ENCODE results near the gene TBX6. TPM values are rescaled to one million over a fixed set of nuclear protein-coding genes. Genes with fewer than 3 reads are reported as not detected.

The TBX6 gene
- total and polyA plus RNA-seq, 10 donors = 0.66 to 3.4 (median 1.8) TPM; not detected in 1

GRCh38 chr16:30083216-30084055 lies 8.3 kb downstream of the TBX6 start:
- no peak overlapping the region for H3K27ac ChIP-seq
- WGBS, 5 donors = 90 to 95% (median 94%) methylated on average over 20 to 24 of the region's 24 CpGs
- H3K36me3 ChIP-seq = peaks cover 6 to 86% (median 76%) of the 10 kb centered on the region in 6 donors
- H3K4me3 ChIP-seq = no peak overlapping the region
- no peaks in the 10 kb centered on the region for H3K9me3 ChIP-seq
- H3K4me1 ChIP-seq = peaks cover 0 to 55% (median 20%) of the 10 kb centered on the region in 6 donors
- intact Hi-C loops (cut with DNase I; ENCODE audit: low total_unique reads) = no loop called here
- no peak for DNase-seq
- TF ChIP-seq CTCF (IDR thresholded peaks at IDR 0.05 in 8 of 11, conservative IDR thresholded peaks at IDR 0.05 in 3 of 11) = no peak
- no peak for TF ChIP-seq POLR2A (IDR thresholded peaks at IDR 0.05)
- peak in 2 of 3 donors; percentile 13 to 30 for TF ChIP-seq POLR2AphosphoS5 (IDR thresholded peaks at IDR 0.05)
- H3K27me3 ChIP-seq (replicated peaks in 1 of 7) = no peaks in the 10 kb centered on the region

GRCh38 chr16:30082545-30083090 lies 9.1 kb downstream of the TBX6 start:
- intact Hi-C loops (cut with DNase I; ENCODE audit: low total_unique reads) = no loop called here
- Histone ChIP-seq H3K4me3 (no peak overlapping the region), H3K27ac (no peak overlapping the region), H3K9me3 (no peaks in the 10 kb centered on the region), H3K4me1 (peaks cover 8 to 59% (median 28%) of the 10 kb centered on the region in 6 donors), H3K27me3 (replicated peaks in 1 of 7) (no peaks in the 10 kb centered on the region), H3K36me3 (peaks cover 6 to 94% (median 80%) of the 10 kb centered on the region in 6 donors)
- WGBS, 5 donors = 87 to 92% (median 89%) methylated on average over 20 of the region's 20 CpGs
- DNase-seq = no peak
- TF ChIP-seq POLR2AphosphoS5 (IDR thresholded peaks at IDR 0.05) (no peak), CTCF (IDR thresholded peaks at IDR 0.05 in 8 of 11, conservative IDR thresholded peaks at IDR 0.05 in 3 of 11) (no peak)

GRCh38 chr16:30079480-30079879 lies 12.2 kb downstream of the TBX6 start:
- Histone ChIP-seq H3K27me3 (replicated peaks in 1 of 7) (no peaks in the 10 kb centered on the region), H3K27ac (peak overlapping the region in 2 of 8 donors; percentile 29 to 94), H3K4me1 (peaks cover 24 to 54% (median 42%) of the 10 kb centered on the region in 6 donors), H3K4me3 (no peak overlapping the region), H3K9me3 (no peaks in the 10 kb centered on the region), H3K36me3 (peaks cover 6 to 74% (median 65%) of the 10 kb centered on the region in 6 donors)
- peak; percentile 28 for DNase-seq
- WGBS, 5 donors = 91 to 95% (median 93%) methylated on average over 7 of the region's 7 CpGs
- TF ChIP-seq CTCF (IDR thresholded peaks at IDR 0.05 in 8 of 11, conservative IDR thresholded peaks at IDR 0.05 in 3 of 11) = no peak
- TF ChIP-seq POLR2A (IDR thresholded peaks at IDR 0.05) = no peak
- no peak for TF ChIP-seq POLR2AphosphoS5 (IDR thresholded peaks at IDR 0.05)
- intact Hi-C loops (cut with DNase I; ENCODE audit: low total_unique reads) = no loop called here

GRCh38 chr16:30078744-30079143 lies 13.0 kb downstream of the TBX6 start:
- Histone ChIP-seq H3K27ac (peak overlapping the region in 2 of 8 donors; percentile 94 to 97), H3K36me3 (peaks cover 4 to 68% (median 58%) of the 10 kb centered on the region in 6 donors), H3K9me3 (no peaks in the 10 kb centered on the region), H3K4me1 (peaks cover 24 to 55% (median 42%) of the 10 kb centered on the region in 6 donors), H3K27me3 (replicated peaks in 1 of 7) (no peaks in the 10 kb centered on the region), H3K4me3 (no peak overlapping the region)
- intact Hi-C loops (cut with DNase I; ENCODE audit: low total_unique reads) = no loop called here
- peak; percentile 67 for DNase-seq
- 81 to 96% (median 83%) methylated on average over 7 of the region's 7 CpGs for WGBS, 5 donors
- TF ChIP-seq POLR2AphosphoS5 (IDR thresholded peaks at IDR 0.05) = no peak
- TF ChIP-seq POLR2A (IDR thresholded peaks at IDR 0.05) = no peak
- TF ChIP-seq CTCF (IDR thresholded peaks at IDR 0.05 in 8 of 11, conservative IDR thresholded peaks at IDR 0.05 in 3 of 11) = no peak
